Renal cortex interstitium (tissue), 11 donors: Measurements from ENCODE around the gene CCDC18. TPM values are rescaled to one million over a fixed set of nuclear protein-coding genes. Genes with fewer than 3 reads are reported as not detected.
"Not testable (repeated sequence)": the region's sequence is repeated elsewhere in the genome, so short reads cannot be mapped to it uniquely, and the experiment has no call there.

Experiments
- DNase-seq, 11 donors: peaks; one replicate each; pipeline ENCODE4 v3.0.0-alpha.2; 2013; ENCODE audit warnings: low read depth in 9 of 11, low spot score in 4 of 11; ENCODE audit errors: extremely low read depth in 1 of 11
- polyA plus RNA-seq, 3 donors: library from polyadenylated mRNA; unstranded; fragments of 120-200 nt; gene quantifications; one replicate each; pipeline ENCODE4 v1.2.1, GENCODE V29; 2013; ENCODE audit not compliant: insufficient read length in 3 of 3

CCDC18 gene
- polyA plus RNA-seq, 3 donors = 11.4 to 12.8 (median 11.4) TPM

DNA sequence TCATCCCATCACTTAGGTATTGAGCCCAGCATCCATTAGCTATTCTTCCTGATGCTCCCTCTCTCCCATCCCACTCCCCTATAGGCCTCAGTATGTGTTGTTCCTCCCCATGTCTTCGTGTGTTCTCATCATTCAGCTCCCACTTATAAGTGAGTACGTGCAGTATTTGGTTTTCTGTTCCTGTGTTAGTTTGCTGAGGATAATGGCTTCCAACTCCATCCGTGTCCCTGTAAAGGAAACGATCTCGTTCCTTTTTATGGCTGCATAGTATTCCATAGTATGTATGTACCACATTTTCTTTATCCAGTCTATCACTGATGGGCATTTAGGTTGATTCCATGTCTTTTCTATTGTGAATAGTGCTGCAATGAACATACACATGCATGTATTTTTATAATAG is 40.2 kb downstream of the CCDC18 start:
- not testable (repeated sequence) for DNase-seq

DNA sequence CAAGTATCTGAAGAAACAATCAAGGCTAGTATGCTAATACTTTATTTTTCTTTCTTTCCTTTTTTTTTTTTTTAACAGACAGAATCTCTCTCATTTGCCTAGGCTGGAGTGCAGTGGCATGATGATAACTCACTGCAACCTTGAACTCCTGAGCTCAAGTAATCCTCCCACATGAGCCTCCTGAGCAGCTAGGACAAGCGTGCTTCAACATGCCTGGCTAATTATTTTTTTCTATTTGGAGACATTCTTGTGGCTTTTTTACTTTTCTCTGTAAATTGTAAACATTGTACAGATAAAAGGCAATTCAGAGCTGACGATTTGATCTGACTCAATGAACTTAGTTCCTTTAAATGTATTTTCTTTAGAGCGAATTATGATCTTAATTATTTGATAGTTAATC is 41.4 kb downstream of the CCDC18 start:
- DNase-seq = no peak

DNA sequence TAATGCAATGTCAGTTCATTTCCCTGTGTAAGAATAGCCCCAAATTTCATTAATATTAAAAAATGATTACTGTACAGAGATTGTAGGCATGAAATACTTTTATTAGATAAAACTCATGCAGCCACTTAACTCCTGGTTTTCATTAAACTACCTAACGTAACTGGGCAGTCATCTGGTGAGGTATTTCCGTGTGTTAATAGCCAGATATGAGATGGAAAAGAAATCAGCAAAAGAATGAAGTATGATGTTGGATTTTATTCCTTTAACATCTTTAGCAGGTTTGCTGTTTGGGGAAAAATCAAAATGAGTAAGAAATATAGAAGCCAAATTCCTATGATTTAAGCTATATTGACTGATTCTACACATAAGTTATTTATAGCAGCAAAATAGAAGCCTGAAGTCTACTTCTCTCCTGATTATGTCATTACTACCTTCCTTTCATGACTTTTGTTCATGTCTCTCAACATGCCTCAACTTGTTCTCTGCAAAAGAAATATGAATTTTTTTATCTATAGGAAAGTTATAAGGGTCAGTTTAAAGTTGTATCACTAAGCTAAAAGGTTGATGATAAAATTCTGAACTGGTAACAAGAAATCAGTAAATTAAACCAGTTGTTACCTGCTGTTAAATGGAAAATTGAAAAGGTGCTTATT is 42.6 kb downstream of the CCDC18 start:
- DNase-seq = no peak

DNA sequence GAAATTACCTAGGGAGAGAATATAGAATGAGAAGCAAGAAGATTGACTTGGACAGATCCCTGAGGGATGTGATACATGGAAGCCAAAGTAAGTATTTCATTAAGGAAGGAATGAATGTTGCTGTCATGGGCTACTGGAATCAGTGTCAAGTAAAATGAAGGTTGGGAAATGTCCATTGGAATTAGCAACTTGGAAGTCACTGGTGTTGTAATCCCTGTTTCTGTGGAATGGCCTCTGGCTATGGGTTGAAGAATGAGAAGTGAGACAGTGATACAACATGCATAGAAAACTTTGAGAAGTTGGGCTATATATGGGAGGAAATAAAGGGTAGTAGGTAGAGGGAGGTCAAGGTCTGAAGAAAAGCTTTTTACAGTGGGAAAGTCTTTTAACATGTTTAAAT is 54.7 kb downstream of the CCDC18 start:
- DNase-seq = no peak

DNA sequence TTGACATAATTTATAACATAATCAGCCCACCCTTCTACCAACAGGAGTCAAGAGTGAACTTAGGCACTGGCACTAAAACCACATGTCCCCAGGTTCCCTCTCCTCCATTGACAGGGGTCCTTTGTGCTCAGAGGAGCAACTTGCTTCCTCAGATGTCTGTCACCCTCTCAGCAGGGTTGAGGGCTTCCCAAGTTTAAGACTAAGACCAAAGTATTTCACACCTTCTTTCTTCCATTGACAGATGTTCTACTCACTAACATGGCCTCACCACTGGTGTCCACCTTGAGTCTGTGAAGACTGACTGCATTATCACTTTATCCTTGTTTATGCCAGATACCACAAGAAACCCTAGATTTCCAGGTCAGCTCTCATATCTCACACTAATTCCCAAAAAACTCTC is 56.5 kb downstream of the CCDC18 start:
- no peak for DNase-seq

DNA sequence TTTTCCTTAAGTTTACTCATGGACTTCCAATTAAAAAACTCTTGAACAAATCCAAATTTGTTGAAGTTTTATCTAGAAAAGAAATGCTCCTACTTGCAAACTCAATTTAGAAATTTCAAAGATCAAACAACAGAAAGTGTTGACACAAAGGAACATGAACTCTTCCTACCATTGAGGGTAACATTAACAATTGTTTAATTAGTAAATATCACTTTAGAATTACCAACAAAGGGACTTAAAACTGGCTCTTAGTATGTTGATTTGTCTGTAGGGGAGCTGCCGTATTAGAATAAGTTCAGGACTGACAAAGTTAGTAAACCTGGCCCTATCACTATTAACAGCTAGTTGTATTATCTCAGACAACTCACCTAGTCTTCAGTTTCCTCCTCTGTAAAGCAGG is 57.9 kb downstream of the CCDC18 start:
- no peak for DNase-seq

DNA sequence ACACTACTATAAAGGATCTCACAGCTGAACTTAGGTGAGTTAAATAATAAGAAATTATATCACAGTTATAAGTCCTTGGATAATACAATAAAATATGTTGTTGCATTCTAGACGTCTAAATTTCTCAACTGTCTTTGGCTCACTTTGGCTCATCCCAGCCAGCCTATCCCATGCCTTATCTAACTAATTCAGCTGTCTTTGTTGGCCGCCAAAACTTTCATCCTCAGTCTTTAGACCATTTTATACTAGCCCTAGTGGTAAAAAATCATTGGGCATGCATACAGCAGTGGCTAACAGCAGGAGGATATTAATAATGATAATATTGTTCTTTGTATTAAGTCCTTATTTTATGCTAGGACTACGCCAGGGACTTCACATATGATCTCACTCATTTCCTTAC is 59.3 kb downstream of the CCDC18 start:
- DNase-seq = no peak

DNA sequence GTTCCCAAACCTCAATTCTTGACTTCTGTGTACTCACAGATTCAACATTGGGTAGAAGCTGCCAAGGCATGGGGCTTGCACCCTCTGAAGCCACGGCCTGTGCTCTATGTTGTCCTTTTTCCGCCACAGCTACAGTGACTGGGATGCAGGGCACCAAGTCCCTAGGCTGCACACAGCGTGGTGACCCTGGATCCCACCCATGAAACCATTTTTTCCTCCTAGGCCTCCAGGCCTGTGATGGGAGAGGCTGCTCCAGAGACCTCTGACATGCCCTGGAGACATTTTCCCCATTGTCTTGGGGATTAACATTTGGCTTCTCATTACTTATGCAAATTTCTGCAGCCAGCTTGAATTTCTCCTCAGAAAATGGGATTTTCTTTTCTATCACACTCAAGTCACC is 62.7 kb downstream of the CCDC18 start:
- DNase-seq = not testable (repeated sequence)

DNA sequence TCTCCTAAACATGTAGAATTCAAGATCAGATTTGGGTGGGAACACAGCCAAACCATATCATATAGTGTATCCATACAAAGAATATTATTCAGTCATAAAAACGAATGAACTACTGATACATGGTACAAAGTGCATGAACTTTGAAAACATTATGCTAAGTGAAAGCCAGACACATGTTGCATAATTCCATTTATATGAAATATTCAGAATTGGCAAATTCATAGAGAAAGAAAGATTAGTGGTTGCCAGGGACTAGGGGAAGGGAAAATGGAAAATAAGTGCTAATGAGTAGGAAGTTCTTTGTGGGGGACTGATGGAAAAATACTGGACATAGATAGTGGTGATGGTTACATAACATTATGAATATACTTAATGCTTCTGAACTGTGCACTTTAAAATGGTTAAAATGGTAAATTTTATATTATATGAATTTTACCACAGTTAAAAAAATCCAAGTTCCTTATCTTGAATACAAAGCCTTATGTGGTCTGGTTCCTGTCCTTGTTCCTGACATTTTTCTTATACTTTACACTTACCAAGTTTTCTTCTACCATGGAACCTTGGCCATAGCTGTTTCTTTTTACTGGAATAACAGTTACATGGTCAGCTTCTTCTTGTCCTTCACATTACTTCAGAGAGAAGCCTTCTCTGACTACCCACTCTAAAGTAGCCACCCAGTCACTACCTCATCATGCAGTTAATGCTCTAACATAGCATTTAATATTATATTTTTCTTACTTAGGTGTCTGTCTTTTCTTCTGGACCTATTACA is 64.0 kb downstream of the CCDC18 start:
- DNase-seq = no peak

DNA sequence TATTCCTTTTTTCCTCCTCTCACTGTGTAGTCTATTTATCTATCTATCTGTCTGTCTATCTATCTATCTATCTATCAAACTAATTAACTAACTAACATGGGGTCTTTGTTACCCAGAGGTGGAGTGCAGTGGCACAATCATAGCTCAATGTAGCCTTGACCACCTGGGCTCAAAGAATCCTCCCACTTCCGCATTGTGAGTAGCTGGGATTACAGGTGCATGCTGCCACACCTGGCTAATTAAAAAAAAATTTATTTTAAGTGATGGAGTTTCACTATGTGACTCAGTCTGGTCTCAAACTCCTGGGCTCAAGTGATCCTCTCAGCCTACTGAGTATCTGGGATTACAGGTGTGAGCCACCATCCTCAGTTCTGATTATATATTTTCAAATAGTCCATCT is 71.4 kb downstream of the CCDC18 start:
- no peak for DNase-seq

DNA sequence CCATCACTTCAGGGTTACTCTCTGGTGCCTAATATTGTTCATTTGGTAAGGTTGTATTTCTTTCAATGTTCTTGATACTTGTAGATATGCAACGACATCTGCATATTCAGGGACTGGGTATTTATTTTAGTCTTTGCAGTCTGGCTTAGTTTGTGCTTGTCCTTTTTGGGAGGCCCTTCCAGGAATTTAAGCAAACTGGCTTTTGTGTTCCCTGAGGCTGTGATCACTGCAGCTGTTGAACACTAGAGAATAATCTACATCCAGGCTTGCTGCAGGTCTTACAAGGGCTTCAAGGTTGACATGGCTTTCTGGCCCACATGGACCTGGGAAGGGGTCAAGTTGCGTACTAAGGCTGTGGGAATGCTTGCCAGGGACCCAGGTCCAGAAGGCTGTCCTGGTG is 72.1 kb downstream of the CCDC18 start:
- no peak for DNase-seq

DNA sequence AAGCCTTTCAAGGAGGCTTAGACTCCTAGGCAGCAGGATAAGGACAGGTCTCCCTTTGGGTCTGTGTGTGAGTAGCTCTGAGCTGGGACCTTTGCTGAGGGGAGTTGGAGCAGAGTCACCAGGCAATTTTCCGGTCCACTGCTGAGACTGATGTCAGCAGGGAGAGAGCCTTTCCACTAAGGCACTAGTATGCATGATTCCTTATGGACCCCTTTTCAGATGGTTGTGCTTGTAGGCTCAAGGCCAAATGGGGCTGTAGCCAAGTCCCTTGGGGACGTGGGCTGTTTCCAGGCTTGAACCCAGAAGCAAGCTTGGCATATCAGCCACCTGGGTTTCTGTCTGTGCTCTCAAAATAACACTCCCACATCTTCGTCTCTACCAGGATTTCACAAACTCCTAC is 73.0 kb downstream of the CCDC18 start:
- DNase-seq = no peak

DNA sequence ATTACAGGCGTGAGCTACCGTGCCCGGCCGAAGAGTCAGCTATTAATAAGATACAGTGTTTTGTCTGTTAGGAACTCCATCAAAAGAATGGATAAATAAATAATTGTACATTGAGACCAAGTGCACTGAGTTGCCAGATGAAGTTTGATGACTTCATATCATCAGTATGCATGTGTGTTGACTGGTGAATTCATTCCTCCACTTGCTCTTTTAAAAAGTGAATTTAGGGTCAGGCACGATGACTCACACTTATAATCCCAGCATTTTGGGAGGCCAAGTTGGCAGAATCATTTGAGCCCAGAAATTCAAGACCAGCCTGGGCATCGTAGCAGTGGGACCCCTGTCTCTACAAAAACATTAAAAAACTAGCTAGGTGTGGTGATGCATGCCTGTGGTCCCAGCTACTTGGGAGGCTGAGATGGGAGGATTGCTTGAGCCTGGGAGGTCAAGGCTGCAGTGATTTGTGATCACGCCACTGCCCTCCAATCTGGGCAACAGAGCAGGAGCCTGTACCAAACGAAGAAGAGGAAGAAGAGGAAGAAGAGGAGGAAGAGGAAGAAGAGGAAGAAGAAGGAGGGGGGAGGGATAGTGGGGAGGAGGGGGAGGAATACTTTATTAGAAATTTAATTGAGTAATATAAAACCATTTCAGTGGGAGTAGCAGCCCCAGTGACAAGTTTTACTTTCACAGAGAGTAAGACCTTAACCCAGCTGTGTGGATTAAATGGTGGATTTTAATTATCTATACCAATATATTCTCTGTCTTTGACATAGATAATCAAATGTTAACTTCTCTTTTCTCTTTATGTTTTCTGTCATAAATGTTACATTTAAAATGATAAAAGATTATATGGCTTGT is 74.9 kb downstream of the CCDC18 start:
- no peak for DNase-seq

DNA sequence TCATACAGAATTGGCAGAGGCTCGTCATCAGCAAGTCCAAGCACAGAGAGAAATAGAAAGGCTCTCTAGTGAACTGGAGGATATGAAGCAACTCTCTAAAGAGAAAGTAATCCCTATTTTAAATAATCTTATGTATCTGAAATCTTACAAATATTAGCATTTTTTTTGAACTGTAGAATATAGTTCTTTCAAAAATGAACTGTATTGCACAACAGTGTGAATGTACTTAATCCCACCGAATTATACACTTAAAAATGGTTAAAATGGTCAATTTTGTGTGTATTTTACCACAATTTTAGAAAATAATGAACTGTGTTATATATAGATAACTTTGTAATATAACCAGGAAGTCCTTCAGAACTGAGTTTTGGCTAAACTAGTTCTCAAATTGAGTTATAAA is 75.9 kb downstream of the CCDC18 start:
- DNase-seq = no peak

DNA sequence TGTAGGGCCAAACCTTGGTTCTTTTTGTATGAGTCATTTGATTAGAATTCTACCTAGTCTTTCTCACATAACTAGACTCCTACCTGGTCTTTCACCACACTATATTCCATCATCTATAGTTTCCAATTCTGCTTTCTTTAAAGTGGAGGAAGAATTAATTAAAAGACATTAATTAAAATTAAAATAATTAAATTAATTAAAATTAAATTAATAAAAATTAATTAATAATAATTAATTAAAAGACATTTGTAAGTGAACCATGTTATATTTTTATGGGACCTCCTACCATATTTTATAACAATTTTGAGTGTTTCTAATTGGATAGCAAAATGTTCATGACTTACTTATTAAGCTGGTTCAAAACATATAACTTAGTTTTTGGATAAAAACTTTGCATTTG is 77.4 kb downstream of the CCDC18 start:
- no peak for DNase-seq

DNA sequence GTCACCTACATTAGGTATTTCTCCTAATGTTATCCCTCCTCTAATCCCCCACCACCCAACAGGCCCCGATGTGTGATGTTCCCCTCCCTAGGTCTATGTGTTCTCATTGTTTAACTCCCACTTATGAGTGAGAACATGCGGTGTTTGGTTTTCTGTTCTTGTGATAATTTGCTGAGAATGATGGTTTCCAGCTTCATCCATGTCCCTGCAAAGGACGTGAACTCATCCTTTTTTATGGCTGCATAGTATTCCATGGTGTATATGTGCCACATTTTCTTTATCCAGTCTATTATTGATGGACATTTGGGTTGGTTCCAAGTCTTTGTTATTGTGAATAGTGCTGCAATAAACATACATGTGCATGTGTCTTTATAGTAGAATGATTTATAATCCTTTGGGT is 80.2 kb downstream of the CCDC18 start:
- DNase-seq = not testable (repeated sequence)

DNA sequence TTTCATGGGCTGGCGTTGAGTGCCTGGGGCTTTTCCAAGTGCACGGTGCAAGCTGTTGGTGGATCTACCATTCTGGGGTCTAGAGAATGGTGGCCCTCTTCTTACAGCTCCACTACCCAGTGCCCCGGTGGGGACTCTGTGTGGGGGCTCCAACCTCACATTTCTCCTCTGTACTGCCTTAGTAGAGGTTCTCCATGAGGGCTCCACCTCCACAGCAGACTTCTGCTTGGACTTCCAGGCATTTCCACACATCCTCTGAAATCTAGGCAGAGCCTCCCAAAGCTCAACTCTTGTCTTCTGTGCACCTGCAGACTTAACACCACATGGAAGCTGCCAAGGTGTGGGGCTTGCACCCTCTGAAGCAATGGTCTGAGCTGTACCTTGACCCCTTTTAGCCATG is 82.1 kb downstream of the CCDC18 start:
- no peak for DNase-seq

DNA sequence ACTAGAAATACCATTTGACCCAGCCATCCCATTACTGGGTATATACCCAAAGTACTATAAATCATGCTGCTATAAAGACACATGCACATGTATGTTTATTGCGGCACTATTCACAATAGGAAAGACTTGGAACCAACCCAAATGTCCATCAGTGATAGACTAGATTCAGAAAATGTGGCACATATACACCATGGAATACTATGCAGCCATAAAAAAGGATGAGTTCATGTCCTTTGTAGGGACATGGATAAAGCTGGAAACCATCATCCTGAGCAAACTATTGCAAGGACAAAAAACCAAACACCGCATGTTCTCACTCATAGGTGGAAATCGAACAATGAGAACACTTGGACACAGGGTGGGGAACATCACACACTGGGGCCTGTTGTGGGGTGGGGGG is 88.4 kb downstream of the CCDC18 start:
- DNase-seq = not testable (repeated sequence)

DNA sequence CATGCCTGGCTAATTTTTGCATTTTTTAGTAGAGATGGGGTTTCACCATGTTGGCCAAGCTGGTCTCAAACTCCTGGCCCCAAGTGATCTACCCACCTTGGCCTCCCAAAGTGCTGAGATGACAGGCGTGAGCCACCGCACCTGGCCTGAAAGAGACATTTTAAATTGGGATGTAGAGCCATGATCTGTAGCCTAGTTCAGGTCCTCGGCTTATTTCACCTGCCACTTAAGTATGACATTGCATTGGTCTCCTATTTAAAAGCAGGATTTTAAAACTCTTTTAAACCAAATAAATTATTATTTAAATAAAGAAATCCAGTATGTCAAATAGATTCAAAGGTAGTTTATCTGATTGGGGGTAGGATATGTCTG is 94.7 kb downstream of the CCDC18 start:
- not testable (repeated sequence) for DNase-seq
